Measurements from ENCODE around the gene SCAMP1. TPM values are rescaled to one million over a fixed set of nuclear protein-coding genes. Genes with fewer than 3 reads are reported as not detected.

SCAMP1 gene
- total and polyA plus RNA-seq, 2 of the 8 experiments (the other 6 are each of a cell fraction or from before 2014, with no cell fraction given), result 18.6 to 55.9 TPM

- TF ChIP-seq, protein P1, sequence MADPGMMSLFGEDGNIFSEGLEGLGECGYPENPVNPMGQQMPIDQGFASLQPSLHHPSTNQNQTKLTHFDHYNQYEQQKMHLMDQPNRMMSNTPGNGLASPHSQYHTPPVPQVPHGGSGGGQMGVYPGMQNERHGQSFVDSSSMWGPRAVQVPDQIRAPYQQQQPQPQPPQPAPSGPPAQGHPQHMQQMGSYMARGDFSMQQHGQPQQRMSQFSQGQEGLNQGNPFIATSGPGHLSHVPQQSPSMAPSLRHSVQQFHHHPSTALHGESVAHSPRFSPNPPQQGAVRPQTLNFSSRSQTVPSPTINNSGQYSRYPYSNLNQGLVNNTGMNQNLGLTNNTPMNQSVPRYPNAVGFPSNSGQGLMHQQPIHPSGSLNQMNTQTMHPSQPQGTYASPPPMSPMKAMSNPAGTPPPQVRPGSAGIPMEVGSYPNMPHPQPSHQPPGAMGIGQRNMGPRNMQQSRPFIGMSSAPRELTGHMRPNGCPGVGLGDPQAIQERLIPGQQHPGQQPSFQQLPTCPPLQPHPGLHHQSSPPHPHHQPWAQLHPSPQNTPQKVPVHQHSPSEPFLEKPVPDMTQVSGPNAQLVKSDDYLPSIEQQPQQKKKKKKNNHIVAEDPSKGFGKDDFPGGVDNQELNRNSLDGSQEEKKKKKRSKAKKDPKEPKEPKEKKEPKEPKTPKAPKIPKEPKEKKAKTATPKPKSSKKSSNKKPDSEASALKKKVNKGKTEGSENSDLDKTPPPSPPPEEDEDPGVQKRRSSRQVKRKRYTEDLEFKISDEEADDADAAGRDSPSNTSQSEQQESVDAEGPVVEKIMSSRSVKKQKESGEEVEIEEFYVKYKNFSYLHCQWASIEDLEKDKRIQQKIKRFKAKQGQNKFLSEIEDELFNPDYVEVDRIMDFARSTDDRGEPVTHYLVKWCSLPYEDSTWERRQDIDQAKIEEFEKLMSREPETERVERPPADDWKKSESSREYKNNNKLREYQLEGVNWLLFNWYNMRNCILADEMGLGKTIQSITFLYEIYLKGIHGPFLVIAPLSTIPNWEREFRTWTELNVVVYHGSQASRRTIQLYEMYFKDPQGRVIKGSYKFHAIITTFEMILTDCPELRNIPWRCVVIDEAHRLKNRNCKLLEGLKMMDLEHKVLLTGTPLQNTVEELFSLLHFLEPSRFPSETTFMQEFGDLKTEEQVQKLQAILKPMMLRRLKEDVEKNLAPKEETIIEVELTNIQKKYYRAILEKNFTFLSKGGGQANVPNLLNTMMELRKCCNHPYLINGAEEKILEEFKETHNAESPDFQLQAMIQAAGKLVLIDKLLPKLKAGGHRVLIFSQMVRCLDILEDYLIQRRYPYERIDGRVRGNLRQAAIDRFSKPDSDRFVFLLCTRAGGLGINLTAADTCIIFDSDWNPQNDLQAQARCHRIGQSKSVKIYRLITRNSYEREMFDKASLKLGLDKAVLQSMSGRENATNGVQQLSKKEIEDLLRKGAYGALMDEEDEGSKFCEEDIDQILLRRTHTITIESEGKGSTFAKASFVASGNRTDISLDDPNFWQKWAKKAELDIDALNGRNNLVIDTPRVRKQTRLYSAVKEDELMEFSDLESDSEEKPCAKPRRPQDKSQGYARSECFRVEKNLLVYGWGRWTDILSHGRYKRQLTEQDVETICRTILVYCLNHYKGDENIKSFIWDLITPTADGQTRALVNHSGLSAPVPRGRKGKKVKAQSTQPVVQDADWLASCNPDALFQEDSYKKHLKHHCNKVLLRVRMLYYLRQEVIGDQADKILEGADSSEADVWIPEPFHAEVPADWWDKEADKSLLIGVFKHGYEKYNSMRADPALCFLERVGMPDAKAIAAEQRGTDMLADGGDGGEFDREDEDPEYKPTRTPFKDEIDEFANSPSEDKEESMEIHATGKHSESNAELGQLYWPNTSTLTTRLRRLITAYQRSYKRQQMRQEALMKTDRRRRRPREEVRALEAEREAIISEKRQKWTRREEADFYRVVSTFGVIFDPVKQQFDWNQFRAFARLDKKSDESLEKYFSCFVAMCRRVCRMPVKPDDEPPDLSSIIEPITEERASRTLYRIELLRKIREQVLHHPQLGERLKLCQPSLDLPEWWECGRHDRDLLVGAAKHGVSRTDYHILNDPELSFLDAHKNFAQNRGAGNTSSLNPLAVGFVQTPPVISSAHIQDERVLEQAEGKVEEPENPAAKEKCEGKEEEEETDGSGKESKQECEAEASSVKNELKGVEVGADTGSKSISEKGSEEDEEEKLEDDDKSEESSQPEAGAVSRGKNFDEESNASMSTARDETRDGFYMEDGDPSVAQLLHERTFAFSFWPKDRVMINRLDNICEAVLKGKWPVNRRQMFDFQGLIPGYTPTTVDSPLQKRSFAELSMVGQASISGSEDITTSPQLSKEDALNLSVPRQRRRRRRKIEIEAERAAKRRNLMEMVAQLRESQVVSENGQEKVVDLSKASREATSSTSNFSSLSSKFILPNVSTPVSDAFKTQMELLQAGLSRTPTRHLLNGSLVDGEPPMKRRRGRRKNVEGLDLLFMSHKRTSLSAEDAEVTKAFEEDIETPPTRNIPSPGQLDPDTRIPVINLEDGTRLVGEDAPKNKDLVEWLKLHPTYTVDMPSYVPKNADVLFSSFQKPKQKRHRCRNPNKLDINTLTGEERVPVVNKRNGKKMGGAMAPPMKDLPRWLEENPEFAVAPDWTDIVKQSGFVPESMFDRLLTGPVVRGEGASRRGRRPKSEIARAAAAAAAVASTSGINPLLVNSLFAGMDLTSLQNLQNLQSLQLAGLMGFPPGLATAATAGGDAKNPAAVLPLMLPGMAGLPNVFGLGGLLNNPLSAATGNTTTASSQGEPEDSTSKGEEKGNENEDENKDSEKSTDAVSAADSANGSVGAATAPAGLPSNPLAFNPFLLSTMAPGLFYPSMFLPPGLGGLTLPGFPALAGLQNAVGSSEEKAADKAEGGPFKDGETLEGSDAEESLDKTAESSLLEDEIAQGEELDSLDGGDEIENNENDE (IDR thresholded peaks at IDR 0.05; ENCODE audit: insufficient replicate concordance, low read length), result no peak
- TF ChIP-seq RAD21 (IDR thresholded peaks at IDR 0.05 in 1 of 2, conservative IDR thresholded peaks at IDR 0.05 in 1 of 2; ENCODE audit: low read depth in 2 of 2, low read length in 2 of 2), result no peak
- no peak for TF ChIP-seq FOSL1 (IDR thresholded peaks at IDR 0.05; ENCODE audit: insufficient read depth, low read depth, low read length)
Measured at GRCh38 chr5:78376315-78376714, 15.9 kb downstream of the SCAMP1 start (continued).
